GM19193 (cell line): ENCODE results near the gene MRPL14.

ENCODE experiments used
- POLR2A ChIP-seq: IDR thresholded peaks from 4 replicates; pipeline ENCODE4 v1.6.1; 2011; ENCODE audit not compliant: insufficient read depth, insufficient read length; ENCODE audit errors: extremely low read depth

The MRPL14 gene

GRCh38 chr6:44133981-44134711 is 6.9 kb upstream of the MRPL14 start:
- TF ChIP-seq POLR2A, result no peak

- TF ChIP-seq POLR2A, result no peak
Observed at GRCh38 chr6:44133003-44133931, 6.0 kb upstream of the MRPL14 start.

- no peak for TF ChIP-seq POLR2A
Observed at GRCh38 chr6:44132476-44132875, 5.2 kb upstream of the MRPL14 start.

GRCh38 chr6:44131892-44132291 is 4.6 kb upstream of the MRPL14 start:
- no peak for TF ChIP-seq POLR2A

GRCh38 chr6:44129841-44130322 is 2.6 kb upstream of the MRPL14 start:
- TF ChIP-seq POLR2A, result no peak

GRCh38 chr6:44128020-44128917 is 1.0 kb upstream of the MRPL14 start:
- TF ChIP-seq POLR2A, result no peak

- no peak for TF ChIP-seq POLR2A
Observed at GRCh38 chr6:44126320-44127149, 717 bp downstream of the MRPL14 start.

GRCh38 chr6:44123544-44123943 is 3.7 kb downstream of the MRPL14 start:
- no peak for TF ChIP-seq POLR2A

GRCh38 chr6:44122801-44123200 is 4.5 kb downstream of the MRPL14 start:
- TF ChIP-seq POLR2A, result no peak

GRCh38 chr6:44120692-44121443 is 6.4 kb downstream of the MRPL14 start:
- TF ChIP-seq POLR2A, result no peak

- TF ChIP-seq POLR2A, result no peak
Observed at GRCh38 chr6:44119704-44120262, 7.5 kb downstream of the MRPL14 start.

- no peak for TF ChIP-seq POLR2A
Observed at GRCh38 chr6:44117397-44118128, 9.7 kb downstream of the MRPL14 start.
